ENCODE data around the gene MAPKBP1.

The MAPKBP1 gene

DNA sequence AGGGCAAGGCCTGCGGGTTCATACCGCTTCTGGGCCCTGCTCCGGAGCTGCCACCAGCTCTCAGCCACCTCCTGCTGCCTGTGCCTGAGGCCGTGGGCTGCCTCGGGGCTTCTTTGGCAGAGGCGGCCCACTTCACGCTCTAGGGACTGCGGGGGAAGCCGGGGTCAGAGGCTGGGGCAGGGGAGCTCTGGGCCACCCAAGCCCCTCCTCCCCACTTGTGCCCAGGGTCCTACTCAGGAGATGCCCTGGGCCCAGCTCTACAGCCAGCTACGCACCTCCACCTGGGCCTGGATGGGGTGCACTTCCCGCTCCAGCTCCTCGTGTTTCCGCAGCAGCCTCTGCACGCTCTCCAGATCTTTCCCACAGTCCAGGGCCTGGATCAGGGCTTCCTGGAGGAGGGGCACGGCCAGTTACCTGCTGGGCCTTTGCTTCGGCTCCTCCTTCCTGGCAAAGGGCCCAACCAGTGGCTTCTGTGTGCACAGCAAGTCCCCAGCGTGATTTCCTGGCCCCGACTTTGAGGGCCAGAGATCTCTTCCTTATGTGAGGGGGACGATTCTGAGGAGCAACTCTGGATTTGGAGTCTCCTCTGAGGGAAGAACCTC is 88.3 kb downstream of the MAPKBP1 start:
- no peak overlapping the region for H3K4me3 ChIP-seq (ENCODE audit: low read depth, low read length)
- TF ChIP-seq, protein P1, sequence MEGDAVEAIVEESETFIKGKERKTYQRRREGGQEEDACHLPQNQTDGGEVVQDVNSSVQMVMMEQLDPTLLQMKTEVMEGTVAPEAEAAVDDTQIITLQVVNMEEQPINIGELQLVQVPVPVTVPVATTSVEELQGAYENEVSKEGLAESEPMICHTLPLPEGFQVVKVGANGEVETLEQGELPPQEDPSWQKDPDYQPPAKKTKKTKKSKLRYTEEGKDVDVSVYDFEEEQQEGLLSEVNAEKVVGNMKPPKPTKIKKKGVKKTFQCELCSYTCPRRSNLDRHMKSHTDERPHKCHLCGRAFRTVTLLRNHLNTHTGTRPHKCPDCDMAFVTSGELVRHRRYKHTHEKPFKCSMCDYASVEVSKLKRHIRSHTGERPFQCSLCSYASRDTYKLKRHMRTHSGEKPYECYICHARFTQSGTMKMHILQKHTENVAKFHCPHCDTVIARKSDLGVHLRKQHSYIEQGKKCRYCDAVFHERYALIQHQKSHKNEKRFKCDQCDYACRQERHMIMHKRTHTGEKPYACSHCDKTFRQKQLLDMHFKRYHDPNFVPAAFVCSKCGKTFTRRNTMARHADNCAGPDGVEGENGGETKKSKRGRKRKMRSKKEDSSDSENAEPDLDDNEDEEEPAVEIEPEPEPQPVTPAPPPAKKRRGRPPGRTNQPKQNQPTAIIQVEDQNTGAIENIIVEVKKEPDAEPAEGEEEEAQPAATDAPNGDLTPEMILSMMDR (IDR thresholded peaks at IDR 0.05; ENCODE audit: low read depth, low read length): no peak

- TF ChIP-seq, protein P1 (IDR thresholded peaks at IDR 0.05; ENCODE audit: low read depth, low read length): no peak
- no peak overlapping the region for H3K4me3 ChIP-seq (ENCODE audit: low read depth, low read length)
These were observed 91.3 kb downstream of the MAPKBP1 start for GRCh38 chr15:41865490-41866055.

DNA sequence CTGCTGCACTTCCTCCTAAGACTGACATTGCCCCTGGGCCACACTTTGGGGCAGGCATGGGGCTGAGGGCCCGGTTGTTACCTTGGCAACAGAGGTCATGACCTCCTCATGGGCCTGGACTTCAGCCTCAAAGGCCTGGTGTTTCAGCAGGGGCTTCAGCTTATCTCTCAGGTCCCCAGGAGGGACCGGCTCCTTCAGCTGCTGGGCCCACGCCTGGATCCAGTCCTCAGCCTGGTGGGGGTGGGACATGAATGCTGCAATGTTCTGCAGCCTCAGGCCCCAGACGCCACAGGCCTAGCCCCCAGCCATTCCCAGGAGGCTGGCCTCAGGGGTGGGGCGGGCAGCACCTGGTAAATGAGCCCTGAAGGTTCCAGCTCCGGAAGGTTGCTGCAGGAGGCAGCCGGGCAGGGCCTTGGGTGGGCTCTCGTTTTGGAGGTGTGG is 92.0 kb downstream of the MAPKBP1 start:
- no peak overlapping the region for H3K4me3 ChIP-seq (ENCODE audit: low read depth, low read length)
- TF ChIP-seq, protein P1 (IDR thresholded peaks at IDR 0.05; ENCODE audit: low read depth, low read length): no peak

- no peak overlapping the region for H3K4me3 ChIP-seq (ENCODE audit: low read depth, low read length)
- TF ChIP-seq, protein P1 (IDR thresholded peaks at IDR 0.05; ENCODE audit: low read depth, low read length): no peak
These were observed 92.7 kb downstream of the MAPKBP1 start for GRCh38 chr15:41866872-41867579.

DNA sequence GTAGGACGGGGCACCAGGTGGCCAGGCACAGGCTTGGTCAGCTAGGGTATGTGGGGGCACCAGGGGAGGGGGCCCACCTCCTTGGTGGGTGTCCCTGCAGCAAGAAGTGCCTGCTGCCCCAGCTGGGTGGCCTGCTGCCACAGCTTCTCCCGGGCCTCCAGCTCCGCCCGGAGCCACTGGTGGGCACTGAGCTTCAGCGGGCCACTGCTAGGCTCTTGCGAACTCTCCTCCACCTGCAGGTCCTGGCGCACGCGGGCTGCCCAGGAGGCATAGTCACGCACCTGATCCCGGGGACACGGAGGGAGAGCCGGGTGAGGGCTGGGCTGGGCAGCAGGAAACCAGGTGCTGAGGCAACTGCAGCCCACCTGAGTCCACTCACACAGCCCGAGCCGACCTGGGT is 94.0 kb downstream of the MAPKBP1 start:
- H3K4me3 ChIP-seq (ENCODE audit: low read depth, low read length): no peak overlapping the region
- TF ChIP-seq, protein P1 (IDR thresholded peaks at IDR 0.05; ENCODE audit: low read depth, low read length): no peak

DNA sequence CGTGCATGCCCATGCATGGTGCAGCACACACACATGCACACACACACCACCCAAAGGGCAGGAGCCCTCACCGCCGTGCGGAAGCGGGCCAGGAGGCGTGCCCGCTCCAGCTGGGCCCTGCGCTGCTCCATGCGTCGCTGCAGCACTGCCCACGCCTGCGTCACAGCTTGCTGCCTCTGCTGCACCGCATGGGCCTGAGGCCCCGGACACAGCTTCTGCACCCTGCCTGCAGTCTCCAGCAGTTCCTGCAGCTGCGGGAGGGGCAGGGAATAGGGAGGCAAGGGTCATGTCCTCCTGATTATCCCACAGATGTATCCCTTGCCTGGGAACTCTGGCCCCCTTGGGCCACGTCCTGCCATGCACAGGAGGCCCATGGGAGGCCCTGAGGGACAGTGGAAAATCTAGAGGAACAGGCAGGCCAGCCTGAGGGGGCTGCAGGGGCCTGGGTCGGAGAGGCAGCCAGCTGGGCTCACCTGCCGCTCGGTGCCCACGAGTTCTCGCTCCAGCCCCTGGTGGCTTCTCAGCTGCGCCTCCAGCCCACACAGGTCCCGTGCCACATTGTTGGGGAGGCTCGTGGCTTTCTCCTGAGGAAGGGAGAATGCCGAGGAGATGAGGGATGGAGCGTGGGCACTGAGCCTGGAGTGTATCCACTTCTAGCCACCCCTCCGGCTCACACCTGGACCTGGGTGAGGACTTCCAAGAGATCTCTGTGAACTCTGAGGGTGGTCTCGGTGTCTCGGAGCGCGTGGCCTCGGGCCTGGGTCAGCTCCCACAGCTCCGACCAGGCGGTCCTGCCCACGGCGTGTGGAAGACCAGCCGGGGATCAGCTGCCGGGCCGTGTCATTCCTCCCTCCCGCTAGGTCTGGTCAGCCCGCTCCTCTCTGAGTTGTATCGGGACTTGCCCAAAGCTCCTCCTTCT is 95.7 kb downstream of the MAPKBP1 start:
- H3K4me3 ChIP-seq (ENCODE audit: low read depth, low read length): no peak overlapping the region
- TF ChIP-seq, protein P1 (IDR thresholded peaks at IDR 0.05; ENCODE audit: low read depth, low read length): no peak
